TTC549 (cell line): ENCODE measurements around the gene CEACAM5.
"Not testable (repeated sequence)": the region's sequence is repeated elsewhere in the genome, so short reads cannot be mapped to it uniquely, and the experiment has no call there.

Experiments
- FAIRE-seq: peaks from 2 replicates; lab custom pipeline; 2012; peaks lifted over from hg19 to GRCh38; lab: Jason Lieb, UNC

CEACAM5 gene

GRCh38 chr19:41700381-41701195 is 7.8 kb upstream of the CEACAM5 start:
- FAIRE-seq, result no peak

GRCh38 chr19:41701401-41702075 is 6.9 kb upstream of the CEACAM5 start:
- no peak for FAIRE-seq

GRCh38 chr19:41702171-41702651 is 6.2 kb upstream of the CEACAM5 start:
- no peak for FAIRE-seq

GRCh38 chr19:41703602-41704293 is 4.7 kb upstream of the CEACAM5 start:
- FAIRE-seq, result no peak

- no peak for FAIRE-seq
These were observed 2.8 kb upstream of the CEACAM5 start for GRCh38 chr19:41705393-41706174.

GRCh38 chr19:41706741-41707501 is 1.5 kb upstream of the CEACAM5 start:
- no peak for FAIRE-seq

GRCh38 chr19:41707502-41707812 is 969 bp upstream of the CEACAM5 start:
- no peak for FAIRE-seq

GRCh38 chr19:41707871-41708371 is 505 bp upstream of the CEACAM5 start:
- no peak for FAIRE-seq

GRCh38 chr19:41709516-41709915 is 1.1 kb downstream of the CEACAM5 start:
- FAIRE-seq, result not testable (repeated sequence)

- FAIRE-seq, result no peak
These were observed 1.7 kb downstream of the CEACAM5 start for GRCh38 chr19:41709951-41710645.

- no peak for FAIRE-seq
These were observed 3.2 kb downstream of the CEACAM5 start for GRCh38 chr19:41711376-41712261.

GRCh38 chr19:41714598-41714997 is 6.2 kb downstream of the CEACAM5 start:
- FAIRE-seq, result no peak

- FAIRE-seq, result no peak
These were observed 10.3 kb downstream of the CEACAM5 start for GRCh38 chr19:41718761-41719160.

- FAIRE-seq, result no peak
These were observed 11.7 kb downstream of the CEACAM5 start for GRCh38 chr19:41720103-41720502.

GRCh38 chr19:41726493-41726892 is 18.1 kb downstream of the CEACAM5 start:
- no peak for FAIRE-seq

GRCh38 chr19:41734156-41734555 is 25.7 kb downstream of the CEACAM5 start:
- FAIRE-seq, result no peak

GRCh38 chr19:41734585-41734984 is 26.2 kb downstream of the CEACAM5 start:
- no peak for FAIRE-seq

GRCh38 chr19:41735071-41735600 is 26.7 kb downstream of the CEACAM5 start:
- FAIRE-seq, result no peak

GRCh38 chr19:41739361-41739760 is 30.9 kb downstream of the CEACAM5 start:
- FAIRE-seq, result no peak
